Lung microvascular endothelial cell (primary cell): ENCODE results near the gene CUZD1. TPM values are rescaled to one million over a fixed set of nuclear protein-coding genes. Genes with fewer than 3 reads are reported as not detected.
A peak's percentile ranks its signal among the peaks of the same experiment; 100 is the strongest.

Source experiments
- DNase-seq, 2 donors: peaks; one replicate each; pipeline versions ENCODE4 v3.0.0 to v3.0.0-alpha.2; 2010; ENCODE audit warnings: low read depth in 2 of 2
- total RNA-seq: library from RNA; depleted of rRNA; stranded (reverse); fragments of >200 nt; gene quantifications from 2 replicates; pipeline ENCODE4 v1.2.1, GENCODE V29; 2014

CUZD1 gene
- total RNA-seq, 1 donor from 2014 or later = 0.20 TPM

- no peak for DNase-seq
Measured at GRCh38 chr10:122856902-122857301, 11.2 kb upstream of the CUZD1 start.

GRCh38 chr10:122855745-122856144, 10.1 kb upstream of the CUZD1 start:
- no peak for DNase-seq

- peak; percentile 39 to 79 for DNase-seq
Measured at GRCh38 chr10:122854648-122855047, 9.0 kb upstream of the CUZD1 start.

GRCh38 chr10:122853665-122854313, 8.1 kb upstream of the CUZD1 start:
- no peak for DNase-seq

GRCh38 chr10:122852261-122852660, 6.6 kb upstream of the CUZD1 start:
- peak in 1 of 2 donors; percentile 75 for DNase-seq

GRCh38 chr10:122850705-122851640, 5.3 kb upstream of the CUZD1 start:
- DNase-seq = peak; percentile 66 to 74

GRCh38 chr10:122849900-122850605, 4.4 kb upstream of the CUZD1 start:
- DNase-seq = peak; percentile 38 to 68

- no peak for DNase-seq
Measured at GRCh38 chr10:122849090-122849489, 3.4 kb upstream of the CUZD1 start.

GRCh38 chr10:122847782-122848604, 2.3 kb upstream of the CUZD1 start:
- DNase-seq = peak in 1 of 2 donors; percentile 34

- no peak for DNase-seq
Measured at GRCh38 chr10:122844146-122844545, 1.5 kb downstream of the CUZD1 start.

GRCh38 chr10:122841569-122841968, 4.1 kb downstream of the CUZD1 start:
- DNase-seq = no peak

GRCh38 chr10:122839505-122839904, 6.2 kb downstream of the CUZD1 start:
- DNase-seq = no peak

- DNase-seq = no peak
Measured at GRCh38 chr10:122838880-122839279, 6.8 kb downstream of the CUZD1 start.

- DNase-seq = no peak
Measured at GRCh38 chr10:122835908-122836307, 9.7 kb downstream of the CUZD1 start.

GRCh38 chr10:122830965-122831353, 14.7 kb downstream of the CUZD1 start:
- DNase-seq = no peak

- no peak for DNase-seq
Measured at GRCh38 chr10:122830273-122830964, 15.2 kb downstream of the CUZD1 start.

GRCh38 chr10:122829454-122829853, 16.2 kb downstream of the CUZD1 start:
- no peak for DNase-seq

GRCh38 chr10:122828716-122829255, 16.9 kb downstream of the CUZD1 start:
- no peak for DNase-seq

- DNase-seq = no peak
Measured at GRCh38 chr10:122827302-122827701, 18.4 kb downstream of the CUZD1 start.

GRCh38 chr10:122822973-122823690, 22.5 kb downstream of the CUZD1 start:
- DNase-seq = no peak
